ENCODE measurements around the gene ADGRD1.
"Not testable (repeated sequence)": the region's sequence is repeated elsewhere in the genome, so short reads cannot be mapped to it uniquely, and the experiment has no call there.

The ADGRD1 gene

GRCh38 chr12:131070136-131070535, 116.4 kb downstream of the ADGRD1 start:
- H3K4me3 ChIP-seq (ENCODE audit: low read depth, low read length, poor library complexity, severe bottlenecking); H3K4me2 ChIP-seq (ENCODE audit: low read length); H3K79me2 ChIP-seq (ENCODE audit: insufficient read depth, low read length); H3K27me3 ChIP-seq (ENCODE audit: insufficient read depth, low read length); H2AFZ ChIP-seq (ENCODE audit: low read length); H3K9ac ChIP-seq (ENCODE audit: low read length); H3K4me1 ChIP-seq (ENCODE audit: insufficient read depth, low read length, severe bottlenecking); H3K9me2 ChIP-seq (ENCODE audit: low read depth, low read length); H3F3A ChIP-seq (ENCODE audit: insufficient read depth, low read length); H3K27ac ChIP-seq (ENCODE audit: low read depth, low read length, poor library complexity, severe bottlenecking); H4K20me1 ChIP-seq (ENCODE audit: insufficient read depth, low read length); H3K9me3 ChIP-seq (ENCODE audit: low read length); H3K36me3 ChIP-seq (ENCODE audit: insufficient read depth, low read length): not testable (repeated sequence)

- H3K36me3 ChIP-seq (ENCODE audit: insufficient read depth, low read length); H3F3A ChIP-seq (ENCODE audit: insufficient read depth, low read length); H3K27me3 ChIP-seq (ENCODE audit: insufficient read depth, low read length); H3K9ac ChIP-seq (ENCODE audit: low read length); H2AFZ ChIP-seq (ENCODE audit: low read length); H4K20me1 ChIP-seq (ENCODE audit: insufficient read depth, low read length); H3K79me2 ChIP-seq (ENCODE audit: insufficient read depth, low read length); H3K4me2 ChIP-seq (ENCODE audit: low read length); H3K27ac ChIP-seq (ENCODE audit: low read depth, low read length, poor library complexity, severe bottlenecking); H3K4me3 ChIP-seq (ENCODE audit: low read depth, low read length, poor library complexity, severe bottlenecking); H3K4me1 ChIP-seq (ENCODE audit: insufficient read depth, low read length, severe bottlenecking); H3K9me2 ChIP-seq (ENCODE audit: low read depth, low read length); H3K9me3 ChIP-seq (ENCODE audit: low read length): not testable (repeated sequence)
Observed at GRCh38 chr12:131070668-131071067, 117.0 kb downstream of the ADGRD1 start.

- H3K36me3 ChIP-seq (ENCODE audit: insufficient read depth, low read length); H3K4me2 ChIP-seq (ENCODE audit: low read length); H3K4me3 ChIP-seq (ENCODE audit: low read depth, low read length, poor library complexity, severe bottlenecking); H3K9me3 ChIP-seq (ENCODE audit: low read length); H2AFZ ChIP-seq (ENCODE audit: low read length); H4K20me1 ChIP-seq (ENCODE audit: insufficient read depth, low read length); H3K27ac ChIP-seq (ENCODE audit: low read depth, low read length, poor library complexity, severe bottlenecking); H3K9ac ChIP-seq (ENCODE audit: low read length); H3K79me2 ChIP-seq (ENCODE audit: insufficient read depth, low read length); H3K27me3 ChIP-seq (ENCODE audit: insufficient read depth, low read length); H3K9me2 ChIP-seq (ENCODE audit: low read depth, low read length); H3K4me1 ChIP-seq (ENCODE audit: insufficient read depth, low read length, severe bottlenecking); H3F3A ChIP-seq (ENCODE audit: insufficient read depth, low read length): not testable (repeated sequence)
Observed at GRCh38 chr12:131071234-131071820, 117.6 kb downstream of the ADGRD1 start.

GRCh38 chr12:131071950-131072349, 118.2 kb downstream of the ADGRD1 start:
- not testable (repeated sequence) for H3K79me2 ChIP-seq (ENCODE audit: insufficient read depth, low read length); H3K9me2 ChIP-seq (ENCODE audit: low read depth, low read length); H3K9ac ChIP-seq (ENCODE audit: low read length); H3K27ac ChIP-seq (ENCODE audit: low read depth, low read length, poor library complexity, severe bottlenecking); H4K20me1 ChIP-seq (ENCODE audit: insufficient read depth, low read length); H3K4me1 ChIP-seq (ENCODE audit: insufficient read depth, low read length, severe bottlenecking); H2AFZ ChIP-seq (ENCODE audit: low read length); H3K27me3 ChIP-seq (ENCODE audit: insufficient read depth, low read length); H3K9me3 ChIP-seq (ENCODE audit: low read length); H3K4me3 ChIP-seq (ENCODE audit: low read depth, low read length, poor library complexity, severe bottlenecking); H3K36me3 ChIP-seq (ENCODE audit: insufficient read depth, low read length); H3K4me2 ChIP-seq (ENCODE audit: low read length); H3F3A ChIP-seq (ENCODE audit: insufficient read depth, low read length)

- no peak overlapping the region for H3K9ac ChIP-seq (ENCODE audit: low read length)
- no peaks in the 10 kb centered on the region for H3K79me2 ChIP-seq (ENCODE audit: insufficient read depth, low read length)
- no peaks in the 10 kb centered on the region for H3F3A ChIP-seq (ENCODE audit: insufficient read depth, low read length)
- no peak overlapping the region for H3K4me3 ChIP-seq (ENCODE audit: low read depth, low read length, poor library complexity, severe bottlenecking)
- no peak for TF ChIP-seq CTCF (IDR thresholded peaks at IDR 0.05; ENCODE audit: low read length)
- no peak for TF ChIP-seq EZH2 (IDR thresholded peaks at IDR 0.05; ENCODE audit: borderline replicate concordance, low read length)
- no peak overlapping the region for H2AFZ ChIP-seq (ENCODE audit: low read length)
- H4K20me1 ChIP-seq (ENCODE audit: insufficient read depth, low read length) = no peaks in the 10 kb centered on the region
- H3K36me3 ChIP-seq (ENCODE audit: insufficient read depth, low read length) = no peaks in the 10 kb centered on the region
- no peaks in the 10 kb centered on the region for H3K9me3 ChIP-seq (ENCODE audit: low read length)
- 0 out of 2 replicates have a peak, but pooled peaks cover 3% of the 10 kb centered on the region for H3K27me3 ChIP-seq (ENCODE audit: insufficient read depth, low read length)
- no peak overlapping the region for H3K27ac ChIP-seq (ENCODE audit: low read depth, low read length, poor library complexity, severe bottlenecking)
- H3K4me2 ChIP-seq (ENCODE audit: low read length) = no peak overlapping the region
- H3K9me2 ChIP-seq (ENCODE audit: low read depth, low read length) = no peaks in the 10 kb centered on the region
- no peaks in the 10 kb centered on the region for H3K4me1 ChIP-seq (ENCODE audit: insufficient read depth, low read length, severe bottlenecking)
Observed at GRCh38 chr12:131072451-131073230, 118.9 kb downstream of the ADGRD1 start.

Data from OCI-LY1 (cell line).